Measurements from ENCODE around the gene BCOR. TPM values are rescaled to one million over a fixed set of nuclear protein-coding genes. Genes with fewer than 3 reads are reported as not detected.

The BCOR gene
- total RNA-seq, 1 experiment from 2014 or later, result 21.8 TPM

GRCh38 chrX:40007756-40008705 is 89.7 kb downstream of the BCOR start:
- Histone ChIP-seq H3K4me2 (ENCODE audit: low read length) (no peak overlapping the region), H3K36me3 (ENCODE audit: low read depth, low read length) (no peaks in the 10 kb centered on the region), H3K79me2 (ENCODE audit: low read length) (no peaks in the 10 kb centered on the region), H3K27ac (ENCODE audit: low read length) (no peak overlapping the region), H3K4me3 (ENCODE audit: low read length) (no peak overlapping the region), H4K20me1 (ENCODE audit: low read length) (no peaks in the 10 kb centered on the region), H3K27me3 (ENCODE audit: low read length) (no peaks in the 10 kb centered on the region), H2AFZ (ENCODE audit: low read length) (no peak overlapping the region), H3K4me1 (ENCODE audit: insufficient read depth, low read length) (peaks cover 24% of the 10 kb centered on the region), H3K9me3 (ENCODE audit: low read length) (no peaks in the 10 kb centered on the region), H3K9me2 (replicated peaks; ENCODE audit: low read length) (no peaks in the 10 kb centered on the region), H3K9ac (ENCODE audit: low read length) (no peak overlapping the region), H3F3A (ENCODE audit: low read length, unreplicated experiment) (no peaks in the 10 kb centered on the region)
- TF ChIP-seq EZH2 (IDR thresholded peaks at IDR 0.05; ENCODE audit: low read length, unreplicated experiment) (no peak), EZH2phosphoT487 (IDR thresholded peaks at IDR 0.05; ENCODE audit: borderline replicate concordance, low read length) (no peak), CTCF (conservative IDR thresholded peaks at IDR 0.05; ENCODE audit: low read depth, low read length) (no peak)
- ChIA-PET POLR2A (ENCODE audit: unreplicated experiment) (no interaction called here), CTCF (no interaction called here)
- ATAC-seq, result no peak
- intact Hi-C loops (cut with micrococcal nuclease), result no loop called here
- DNase-seq, result no peak
- no TSS peak for BruUV-seq (replicated peaks)

GRCh38 chrX:40007131-40007755 is 90.5 kb downstream of the BCOR start:
- ATAC-seq, result no peak
- H3K4me1 ChIP-seq (ENCODE audit: insufficient read depth, low read length), result peaks cover 16% of the 10 kb centered on the region
- H2AFZ ChIP-seq (ENCODE audit: low read length), result no peak overlapping the region
- H3K79me2 ChIP-seq (ENCODE audit: low read length), result no peaks in the 10 kb centered on the region
- ChIA-PET POLR2A (ENCODE audit: unreplicated experiment) (no interaction called here), CTCF (no interaction called here)
- intact Hi-C loops (cut with micrococcal nuclease), result no loop called here
- no peak for DNase-seq
- no peak for TF ChIP-seq EZH2phosphoT487 (IDR thresholded peaks at IDR 0.05; ENCODE audit: borderline replicate concordance, low read length)
- TF ChIP-seq CTCF (conservative IDR thresholded peaks at IDR 0.05; ENCODE audit: low read depth, low read length), result no peak
- no peak for TF ChIP-seq EZH2 (IDR thresholded peaks at IDR 0.05; ENCODE audit: low read length, unreplicated experiment)
- no peaks in the 10 kb centered on the region for H3K9me2 ChIP-seq (replicated peaks; ENCODE audit: low read length)
- no peak overlapping the region for H3K27ac ChIP-seq (ENCODE audit: low read length)
- H3K27me3 ChIP-seq (ENCODE audit: low read length), result no peaks in the 10 kb centered on the region
- no peaks in the 10 kb centered on the region for H3F3A ChIP-seq (ENCODE audit: low read length, unreplicated experiment)
- no peaks in the 10 kb centered on the region for H4K20me1 ChIP-seq (ENCODE audit: low read length)
- H3K4me3 ChIP-seq (ENCODE audit: low read length), result no peak overlapping the region
- H3K4me2 ChIP-seq (ENCODE audit: low read length), result no peak overlapping the region
- H3K9me3 ChIP-seq (ENCODE audit: low read length), result no peaks in the 10 kb centered on the region
- no peaks in the 10 kb centered on the region for H3K36me3 ChIP-seq (ENCODE audit: low read depth, low read length)
- H3K9ac ChIP-seq (ENCODE audit: low read length), result no peak overlapping the region
- BruUV-seq (replicated peaks), result no TSS peak
